ENCODE data around the gene NR1H2.
A peak's percentile ranks its signal among the peaks of the same experiment; 100 is the strongest.
"Not testable (repeated sequence)": the region's sequence is repeated elsewhere in the genome, so short reads cannot be mapped to it uniquely, and the experiment has no call there.

NR1H2 gene

GRCh38 chr19:50377517-50377916 lies 1.3 kb downstream of the NR1H2 start:
- no peak for DNase-seq

- no peak for DNase-seq
These were observed 2.1 kb downstream of the NR1H2 start for GRCh38 chr19:50378169-50378862.

- DNase-seq: no peak
These were observed 2.6 kb downstream of the NR1H2 start for GRCh38 chr19:50378863-50379236.

GRCh38 chr19:50379602-50380001 lies 3.3 kb downstream of the NR1H2 start:
- no peak for DNase-seq

- no peak for DNase-seq
These were observed 3.9 kb downstream of the NR1H2 start for GRCh38 chr19:50380137-50380536.

GRCh38 chr19:50380751-50381151 lies 4.5 kb downstream of the NR1H2 start:
- DNase-seq: peak in 3 of 58 donors; percentile 8 to 14 (median 12)

GRCh38 chr19:50381881-50382729 lies 5.8 kb downstream of the NR1H2 start:
- no peak for DNase-seq

GRCh38 chr19:50383001-50383851 lies 7.0 kb downstream of the NR1H2 start:
- DNase-seq: peak in 3 of 58 donors; percentile 20 to 49 (median 27)

GRCh38 chr19:50383852-50384684 lies 7.8 kb downstream of the NR1H2 start, which contains the start of gene POLD1:
Gene POLD1 (plus strand): TSS chr19:50384347. CDS start chr19:50398852, 14,505 bp downstream.
- peak; percentile 41 to 96 (median 90) for DNase-seq

GRCh38 chr19:50384685-50385535 lies 8.7 kb downstream of the NR1H2 start:
- no peak for DNase-seq

GRCh38 chr19:50387176-50387867 lies 11.1 kb downstream of the NR1H2 start:
- DNase-seq: peak in 13 of 58 donors; percentile 8 to 50 (median 32)

GRCh38 chr19:50387868-50388245 lies 11.6 kb downstream of the NR1H2 start:
- DNase-seq: peak in 24 of 58 donors; percentile 7 to 68 (median 31)

- DNase-seq: not testable (repeated sequence)
These were observed 14.0 kb downstream of the NR1H2 start for GRCh38 chr19:50390295-50390694.

- DNase-seq: not testable (repeated sequence)
These were observed 14.7 kb downstream of the NR1H2 start for GRCh38 chr19:50390952-50391351.

GRCh38 chr19:50392759-50393158 lies 16.5 kb downstream of the NR1H2 start:
- no peak for DNase-seq

- DNase-seq: no peak
These were observed 17.3 kb downstream of the NR1H2 start for GRCh38 chr19:50393589-50393988.

- DNase-seq: no peak
These were observed 17.8 kb downstream of the NR1H2 start for GRCh38 chr19:50394017-50394416.

GRCh38 chr19:50398675-50399367 lies 22.6 kb downstream of the NR1H2 start:
- no peak for DNase-seq
